CD8-positive, alpha-beta memory T cell (primary cell): ENCODE results near the gene BMF. TPM values are rescaled to one million over a fixed set of nuclear protein-coding genes. Genes with fewer than 3 reads are reported as not detected.
A peak's percentile ranks its signal among the peaks of the same experiment; 100 is the strongest.
"Not testable (repeated sequence)": the region's sequence is repeated elsewhere in the genome, so short reads cannot be mapped to it uniquely, and the experiment has no call there.

Experiments
- CTCF ChIA-PET: fragments of 350-600 bp; sonication (Branson Sonifier 250); formaldehyde crosslinking; loops from one replicate; lab custom pipeline; 2021; ENCODE audit warnings: antibody characterized with exemption; lab: Charles Lee
- POLR2A ChIA-PET: fragments of 350-600 bp; sonication (Branson Sonifier 250); formaldehyde crosslinking; loops from one replicate; lab custom pipeline; 2021; ENCODE audit warnings: antibody characterized with exemption; lab: Charles Lee
- DNase-seq, 5 donors: peaks; one replicate each; pipeline versions ENCODE4 v3.0.0 to v3.0.0-alpha.2; 2020 to 2022; ENCODE audit warnings: mixed read lengths in 1 of 5
- H3K27ac ChIP-seq: one replicate; pipeline ENCODE4 v1.7.0; 2013; ENCODE audit warnings: low read depth, mild to moderate bottlenecking, low read length, moderate library complexity
- H3K27me3 ChIP-seq: 2 replicates; pipeline ENCODE4 v1.7.0; 2013; ENCODE audit warnings: low read length, mild to moderate bottlenecking; ENCODE audit not compliant: insufficient read depth, poor library complexity, severe bottlenecking
- H3K36me3 ChIP-seq: 2 replicates; pipeline ENCODE4 v1.7.0; 2013; ENCODE audit warnings: mild to moderate bottlenecking, low read length, moderate library complexity; ENCODE audit not compliant: insufficient read depth
- H3K4me1 ChIP-seq: 2 replicates; pipeline ENCODE4 v1.7.0; 2013; ENCODE audit warnings: mild to moderate bottlenecking, low read length, moderate library complexity; ENCODE audit not compliant: insufficient read depth
- H3K4me3 ChIP-seq: 2 replicates; pipeline ENCODE4 v1.7.0; 2013; ENCODE audit warnings: mild to moderate bottlenecking, low read length
- H3K9me3 ChIP-seq: 2 replicates; pipeline ENCODE4 v1.7.0; 2013; ENCODE audit warnings: mild to moderate bottlenecking, low read length
- H3K27ac Mint-ChIP-seq, 8 donors: one replicate each; pipeline ENCODE4 v1.8.0; 2020 to 2021; ENCODE audit warnings: mixed read lengths in 8 of 8, mild to moderate bottlenecking in 6 of 8, inconsistent platforms in 3 of 8, moderate library complexity in 3 of 8
- H3K27me3 Mint-ChIP-seq, 2 donors: one replicate each; pipeline ENCODE4 v1.8.0; 2020 to 2021; ENCODE audit warnings: mixed read lengths in 2 of 2, mild to moderate bottlenecking in 1 of 2, moderate library complexity in 1 of 2
- H3K36me3 Mint-ChIP-seq, 3 donors: one replicate each; pipeline ENCODE4 v1.8.0; 2020 to 2021; ENCODE audit warnings: mixed read lengths in 3 of 3, inconsistent platforms in 1 of 3, mild to moderate bottlenecking in 1 of 3
- H3K4me1 Mint-ChIP-seq, 3 donors: one replicate each; pipeline ENCODE4 v1.8.0; 2020 to 2021; ENCODE audit warnings: mixed read lengths in 3 of 3, inconsistent platforms in 1 of 3, mild to moderate bottlenecking in 1 of 3
- H3K4me3 Mint-ChIP-seq, 7 donors: one replicate each; pipeline ENCODE4 v1.8.0; 2020 to 2021; ENCODE audit warnings: mixed read lengths in 7 of 7, mild to moderate bottlenecking in 6 of 7, moderate library complexity in 4 of 7, inconsistent platforms in 2 of 7
- H3K9me3 Mint-ChIP-seq, 5 donors: one replicate each; pipeline ENCODE4 v1.8.0; 2020 to 2022; ENCODE audit warnings: mixed read lengths in 5 of 5, mild to moderate bottlenecking in 3 of 5, moderate library complexity in 2 of 5, inconsistent platforms in 1 of 5
- polyA plus RNA-seq: library from polyadenylated mRNA; unstranded; fragments of 300-500 nt; fragmentation: Illumina TruSeq; gene quantifications from one replicate; pipeline ENCODE4 v1.2.3, GENCODE V29; 2021
- total RNA-seq, 2 experiments: library from RNA; stranded (reverse); gene quantifications; one replicate each; pipeline ENCODE4 v1.2.3, GENCODE V29; 2021

The BMF gene
- total and polyA plus RNA-seq, 3 experiments from 2014 or later, result 2.3 to 16.8 (median 15.3) TPM

- H3K27ac ChIP-seq, H3K27me3 Mint-ChIP-seq, H3K9me3 ChIP-seq, H3K27me3 ChIP-seq, H3K9me3 Mint-ChIP-seq, H3K4me3 ChIP-seq, H3K4me1 ChIP-seq, H3K36me3 ChIP-seq, H3K27ac Mint-ChIP-seq, DNase-seq, POLR2A ChIA-PET, H3K36me3 Mint-ChIP-seq: not testable (repeated sequence)
- peaks cover 9 to 10% (median 9%) of the 10 kb centered on the region in 3 donors for H3K4me1 Mint-ChIP-seq
- CTCF ChIA-PET, result interaction anchor here (0.9 to 7.7 kb wide), 3 partner anchors 29 to 32 kb away, joined by 3 to 30 read pairs (median 3); no protein-coding TSS in a partner anchor
- peak overlapping the region in 1 of 7 donors; percentile 92 for H3K4me3 Mint-ChIP-seq
Observed at GRCh38 chr15:40074656-40075055, 34.0 kb downstream of the BMF start.

- ChIA-PET POLR2A (interaction anchor here (0.6 kb wide), 3 partner anchors 15 to 141 kb away, joined by 3 to 4 read pairs (median 3); no protein-coding TSS in a partner anchor), CTCF (interaction anchor here (0.9 to 7.7 kb wide), 3 partner anchors 28 to 33 kb away, joined by 3 to 30 read pairs (median 3); no protein-coding TSS in a partner anchor)
- H3K4me1 ChIP-seq, H3K27me3 ChIP-seq, H3K9me3 Mint-ChIP-seq, H3K27ac ChIP-seq, H3K27me3 Mint-ChIP-seq, H3K9me3 ChIP-seq, H3K36me3 Mint-ChIP-seq, H3K36me3 ChIP-seq: not testable (repeated sequence)
- peak overlapping the region; percentile 49 for H3K4me3 ChIP-seq
- DNase-seq, result peak in 1 of 5 donors; percentile 21
- Mint-ChIP-seq H3K4me1 (peaks cover 9 to 10% (median 9%) of the 10 kb centered on the region in 3 donors), H3K27ac (peak overlapping the region in 6 of 8 donors; percentile 1 to 86 (median 62)), H3K4me3 (peak overlapping the region; percentile 67 to 92 (median 86))
Observed at GRCh38 chr15:40073716-40074490, 34.8 kb downstream of the BMF start.

DNA sequence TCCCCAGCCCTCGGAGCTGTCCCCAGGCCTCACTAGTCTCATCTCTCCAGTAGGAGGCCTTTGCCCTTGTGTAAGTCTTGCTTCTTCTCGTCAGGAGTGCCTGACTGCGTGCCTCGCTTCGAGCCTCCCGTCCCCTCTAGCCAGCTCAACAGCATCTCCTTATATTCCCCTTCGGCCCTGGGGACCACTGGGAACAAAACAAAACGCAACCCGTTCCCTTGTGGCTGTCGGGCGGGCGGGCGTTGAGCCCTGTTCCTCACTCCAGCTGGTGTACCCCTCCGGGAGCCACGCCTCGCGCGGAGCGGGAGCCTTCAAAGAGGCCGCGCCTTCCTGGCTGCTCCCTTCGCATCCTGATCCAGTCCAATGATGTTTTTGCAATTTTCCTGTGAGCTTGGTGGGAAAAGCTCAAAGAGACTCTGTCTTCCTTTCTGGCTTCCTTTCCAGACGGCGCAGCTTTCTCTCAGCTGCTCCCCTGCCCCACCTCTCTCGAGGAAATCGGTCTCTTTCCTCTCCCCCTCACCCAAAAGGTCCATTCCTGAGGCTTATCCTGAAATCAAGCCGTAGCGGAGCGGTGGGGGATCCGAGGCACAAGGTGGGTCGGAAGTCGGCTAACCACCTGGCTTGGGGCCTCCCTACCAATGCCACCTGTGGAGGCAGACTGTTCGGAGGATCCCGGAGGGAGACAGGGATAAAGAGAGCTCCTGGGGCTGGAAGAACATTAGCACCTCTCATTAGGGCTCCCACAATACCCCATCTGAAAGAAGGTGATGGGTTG is 36.3 kb downstream of the BMF start:
- H3K27me3 Mint-ChIP-seq, result no peaks in the 10 kb centered on the region
- ChIA-PET CTCF (interaction anchor here (1.3 to 7.7 kb wide), 4 partner anchors 11 to 203 kb away, joined by 3 to 30 read pairs (median 5); no protein-coding TSS in a partner anchor), POLR2A (no interaction called here)
- H3K36me3 Mint-ChIP-seq, result no peaks in the 10 kb centered on the region
- H3K9me3 Mint-ChIP-seq, result no peaks in the 10 kb centered on the region
- no peaks in the 10 kb centered on the region for H3K36me3 ChIP-seq
- H3K4me3 Mint-ChIP-seq, result peak overlapping the region in 1 of 7 donors; percentile 18
- H3K27ac Mint-ChIP-seq, result no peak overlapping the region
- H3K27me3 ChIP-seq, result no peaks in the 10 kb centered on the region
- peaks cover 9 to 10% (median 9%) of the 10 kb centered on the region in 3 donors for H3K4me1 Mint-ChIP-seq
- no peak overlapping the region for H3K27ac ChIP-seq
- H3K4me3 ChIP-seq, result no peak overlapping the region
- H3K9me3 ChIP-seq, result no peaks in the 10 kb centered on the region
- no peaks in the 10 kb centered on the region for H3K4me1 ChIP-seq
- no peak for DNase-seq

DNA sequence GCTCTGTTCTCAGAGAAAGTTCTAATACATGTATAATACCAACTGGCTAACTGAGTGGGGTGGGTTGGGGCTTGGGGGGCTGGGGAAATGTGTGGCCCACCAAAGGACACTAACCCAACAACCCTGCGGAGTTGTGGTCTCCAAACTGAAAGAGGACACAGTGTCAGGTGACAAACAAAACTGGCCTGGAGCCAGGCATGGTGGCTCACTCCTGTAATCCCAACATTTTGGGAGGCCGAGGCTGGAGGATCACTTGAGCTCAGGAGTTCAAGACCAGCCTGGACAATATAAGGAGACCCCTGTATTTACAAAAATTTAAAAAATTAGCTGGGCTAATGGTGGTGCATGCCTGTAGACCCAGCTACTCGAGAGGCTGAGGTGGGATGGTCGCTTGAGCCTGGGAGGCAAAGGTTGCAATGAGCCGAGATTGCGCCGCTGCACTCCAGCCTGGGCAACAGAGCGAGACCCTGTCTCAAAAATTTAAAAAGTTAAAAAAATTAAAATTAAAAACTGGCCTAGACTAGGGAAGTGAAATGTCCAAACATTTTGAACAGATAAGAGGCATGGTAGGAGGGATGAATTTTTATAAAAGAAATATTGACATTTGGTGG is 38.0 kb downstream of the BMF start:
- Mint-ChIP-seq H3K4me1 (peaks cover 9 to 10% (median 9%) of the 10 kb centered on the region in 3 donors), H3K27ac (no peak overlapping the region), H3K27me3 (no peaks in the 10 kb centered on the region), H3K9me3 (no peaks in the 10 kb centered on the region), H3K4me3 (no peak overlapping the region), H3K36me3 (no peaks in the 10 kb centered on the region)
- no peak for DNase-seq
- ChIA-PET CTCF (interaction anchor here (1.2 to 7.7 kb wide), 3 partner anchors 15 to 204 kb away, joined by 3 to 30 read pairs (median 3); no protein-coding TSS in a partner anchor), POLR2A (no interaction called here)
- Histone ChIP-seq H3K27ac (no peak overlapping the region), H3K36me3 (no peaks in the 10 kb centered on the region), H3K4me1 (no peaks in the 10 kb centered on the region), H3K9me3 (no peaks in the 10 kb centered on the region), H3K27me3 (no peaks in the 10 kb centered on the region), H3K4me3 (no peak overlapping the region)

DNA sequence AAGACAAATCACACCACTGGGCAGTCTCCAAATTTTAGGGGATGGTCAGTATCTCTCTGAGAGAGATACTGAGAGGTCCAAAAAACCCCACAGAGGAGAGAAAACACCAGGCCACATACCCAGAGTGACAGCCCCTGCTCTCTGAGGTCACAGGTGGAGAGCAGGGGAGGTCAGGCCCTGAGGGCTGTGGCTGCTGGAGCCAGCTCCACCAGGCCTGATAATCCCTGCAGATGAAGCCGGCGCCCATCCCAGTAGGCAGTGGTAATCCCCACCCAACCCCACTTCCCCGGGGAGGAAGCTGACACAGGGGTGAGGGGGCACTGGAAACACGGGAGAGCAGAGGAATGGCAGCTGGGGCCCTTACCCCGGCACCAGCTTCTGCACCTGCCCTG is 38.5 kb downstream of the BMF start:
- no peak overlapping the region for H3K4me3 ChIP-seq
- ChIA-PET CTCF (interaction anchor here (1.2 to 7.7 kb wide), 3 partner anchors 15 to 204 kb away, joined by 3 to 30 read pairs (median 3); no protein-coding TSS in a partner anchor), POLR2A (no interaction called here)
- no peaks in the 10 kb centered on the region for H3K4me1 ChIP-seq
- H3K27ac Mint-ChIP-seq, result no peak overlapping the region
- H3K27me3 ChIP-seq, result no peaks in the 10 kb centered on the region
- DNase-seq, result no peak
- H3K36me3 Mint-ChIP-seq, result no peaks in the 10 kb centered on the region
- no peaks in the 10 kb centered on the region for H3K9me3 Mint-ChIP-seq
- H3K36me3 ChIP-seq, result no peaks in the 10 kb centered on the region
- H3K4me1 Mint-ChIP-seq, result peaks cover 9 to 10% (median 9%) of the 10 kb centered on the region in 3 donors
- no peaks in the 10 kb centered on the region for H3K9me3 ChIP-seq
- H3K27me3 Mint-ChIP-seq, result no peaks in the 10 kb centered on the region
- no peak overlapping the region for H3K4me3 Mint-ChIP-seq
- no peak overlapping the region for H3K27ac ChIP-seq

DNA sequence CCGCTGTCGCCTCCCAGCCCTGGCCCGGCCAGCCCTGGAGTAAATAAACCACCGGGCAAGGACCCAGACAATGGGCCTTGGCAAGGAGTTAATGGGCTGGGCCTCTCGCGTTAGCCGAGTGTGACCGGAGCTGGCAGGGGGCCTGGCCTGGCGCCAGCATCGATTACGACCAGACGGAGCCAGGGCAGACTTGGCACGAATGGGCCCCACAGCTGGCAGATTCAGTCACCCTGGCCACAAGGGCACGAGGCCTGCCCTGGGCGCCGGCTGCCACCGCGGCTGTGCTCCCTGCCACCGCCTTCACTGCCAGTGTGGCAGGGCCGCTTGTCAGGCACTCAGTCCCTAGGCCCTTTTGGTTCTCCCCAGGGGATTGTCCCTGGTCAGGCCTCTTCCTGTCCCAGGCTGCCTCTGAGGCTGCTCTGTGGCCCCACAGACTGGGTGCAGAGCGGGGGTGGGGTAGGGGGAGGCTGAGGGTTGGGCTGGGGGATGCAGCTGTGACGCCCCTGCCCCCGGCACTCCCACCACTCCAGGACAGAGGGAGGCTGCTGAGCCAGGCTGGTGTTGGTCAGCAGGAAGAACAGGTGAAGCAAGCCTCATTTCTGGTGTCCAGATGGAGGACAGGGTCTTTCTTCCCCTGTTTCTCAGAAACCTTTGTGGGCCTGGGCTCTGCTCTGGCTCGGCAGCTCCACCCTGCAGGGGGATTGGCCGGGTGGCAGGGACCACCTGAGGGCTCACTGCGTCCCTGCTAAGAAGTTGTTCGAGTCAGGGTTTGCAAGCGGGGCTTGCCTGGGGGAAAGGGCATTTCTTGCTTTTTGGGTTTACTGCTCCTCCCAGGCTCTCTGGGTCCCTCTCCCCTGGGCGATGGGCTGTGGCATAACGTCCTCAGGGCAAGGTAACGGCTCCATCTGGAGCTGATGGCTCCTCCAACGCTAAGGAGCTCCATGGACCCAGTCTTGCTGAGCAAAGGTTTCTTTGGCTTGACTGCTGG is 39.2 kb downstream of the BMF start:
- ChIA-PET CTCF (interaction anchor here (1.2 to 7.7 kb wide), 3 partner anchors 16 to 205 kb away, joined by 3 to 30 read pairs (median 3); no protein-coding TSS in a partner anchor), POLR2A (no interaction called here)
- H3K27me3 ChIP-seq, result no peaks in the 10 kb centered on the region
- no peaks in the 10 kb centered on the region for H3K9me3 Mint-ChIP-seq
- no peak overlapping the region for H3K4me3 ChIP-seq
- H3K27ac Mint-ChIP-seq, result no peak overlapping the region
- peaks cover 10 to 14% (median 13%) of the 10 kb centered on the region in 3 donors for H3K4me1 Mint-ChIP-seq
- no peaks in the 10 kb centered on the region for H3K36me3 ChIP-seq
- H3K4me3 Mint-ChIP-seq, result no peak overlapping the region
- no peaks in the 10 kb centered on the region for H3K27me3 Mint-ChIP-seq
- H3K9me3 ChIP-seq, result no peaks in the 10 kb centered on the region
- no peaks in the 10 kb centered on the region for H3K36me3 Mint-ChIP-seq
- H3K27ac ChIP-seq, result no peak overlapping the region
- DNase-seq, result no peak
- peaks cover 6% of the 10 kb centered on the region for H3K4me1 ChIP-seq
